GM12875 (cell line): ENCODE data around the gene SCN2B.

Source experiments
- H3K4me3 ChIP-seq: one replicate; pipeline ENCODE4 v1.5.1; 2011; ENCODE audit warnings: low read depth, low read length, control low read depth
- CTCF ChIP-seq: IDR thresholded peaks from 2 replicates; pipeline ENCODE4 v1.5.1; 2011; ENCODE audit warnings: low read depth, mild to moderate bottlenecking, control low read depth, inconsistent platforms, low read length, moderate library complexity, borderline replicate concordance; ENCODE audit not compliant: insufficient read depth

The SCN2B gene

GRCh38 chr11:118135051-118135795, 41.2 kb downstream of the SCN2B start:
- no peak overlapping the region for H3K4me3 ChIP-seq
- TF ChIP-seq CTCF, result no peak

GRCh38 chr11:118133816-118134215, 42.6 kb downstream of the SCN2B start:
- TF ChIP-seq CTCF, result no peak
- no peak overlapping the region for H3K4me3 ChIP-seq

- no peak overlapping the region for H3K4me3 ChIP-seq
- no peak for TF ChIP-seq CTCF
These were observed 43.9 kb downstream of the SCN2B start for GRCh38 chr11:118132385-118133151.

- no peak overlapping the region for H3K4me3 ChIP-seq
These were observed 46.8 kb downstream of the SCN2B start for GRCh38 chr11:118129471-118130172.

GRCh38 chr11:118128721-118129470, 47.5 kb downstream of the SCN2B start:
- no peak for TF ChIP-seq CTCF
- no peak overlapping the region for H3K4me3 ChIP-seq

More at GRCh38 chr11:118129471-118130172, 46.8 kb downstream of the SCN2B start:
- TF ChIP-seq CTCF, result no peak

- TF ChIP-seq CTCF, result no peak
- H3K4me3 ChIP-seq, result no peak overlapping the region
These were observed 48.1 kb downstream of the SCN2B start for GRCh38 chr11:118128310-118128709.
